Ishikawa (cell line): ENCODE results near the gene NFS1.

Experiments used
- CEBPB ChIP-seq: IDR thresholded peaks from 2 replicates; pipeline ENCODE4 v1.6.1; 2012
- CREB1 ChIP-seq: IDR thresholded peaks from 2 replicates; pipeline ENCODE4 v1.6.1; 2012; ENCODE audit warnings: low read depth
- EGR1 ChIP-seq: IDR thresholded peaks from 2 replicates; pipeline ENCODE4 v1.6.1; 2012
- EP300 ChIP-seq: IDR thresholded peaks from 2 replicates; pipeline ENCODE4 v1.6.1; 2012; ENCODE audit warnings: borderline replicate concordance
- FOXM1 ChIP-seq: IDR thresholded peaks from 2 replicates; pipeline ENCODE4 v1.6.1; 2012; ENCODE audit warnings: low read depth, borderline replicate concordance
- MAX ChIP-seq: IDR thresholded peaks from 2 replicates; pipeline ENCODE4 v1.6.1; 2012
- NFIC ChIP-seq: IDR thresholded peaks from 2 replicates; pipeline ENCODE4 v1.6.1; 2012
- RAD21 ChIP-seq: IDR thresholded peaks from 2 replicates; pipeline ENCODE4 v1.6.1; 2012; ENCODE audit warnings: low read depth
- REST ChIP-seq: IDR thresholded peaks from 2 replicates; pipeline ENCODE4 v1.6.1; 2012; ENCODE audit warnings: low read depth, mild to moderate bottlenecking
- TAF1 ChIP-seq: IDR thresholded peaks from 2 replicates; pipeline ENCODE4 v1.6.1; 2012; ENCODE audit warnings: low read depth, mild to moderate bottlenecking
- TCF12 ChIP-seq: IDR thresholded peaks from 2 replicates; pipeline ENCODE4 v1.6.1; 2012; ENCODE audit warnings: low read depth
- TEAD4 ChIP-seq: IDR thresholded peaks from 2 replicates; pipeline ENCODE4 v1.6.1; 2012
- YY1 ChIP-seq: IDR thresholded peaks from 2 replicates; pipeline ENCODE4 v1.6.1; 2012; ENCODE audit warnings: low read depth
- ZBTB7A ChIP-seq: IDR thresholded peaks from 2 replicates; pipeline ENCODE4 v1.6.1; 2012; ENCODE audit warnings: low read depth
- TF ChIP-seq, protein P1 (sequence below): IDR thresholded peaks from 2 replicates; pipeline ENCODE4 v1.6.1; 2012

NFS1 gene

GRCh38 chr20:35709259-35709658 lies 10.1 kb upstream of the NFS1 start:
- no peak for TF ChIP-seq TCF12
- TF ChIP-seq CEBPB: no peak
- TF ChIP-seq EP300: no peak
- TF ChIP-seq CREB1: no peak

DNA sequence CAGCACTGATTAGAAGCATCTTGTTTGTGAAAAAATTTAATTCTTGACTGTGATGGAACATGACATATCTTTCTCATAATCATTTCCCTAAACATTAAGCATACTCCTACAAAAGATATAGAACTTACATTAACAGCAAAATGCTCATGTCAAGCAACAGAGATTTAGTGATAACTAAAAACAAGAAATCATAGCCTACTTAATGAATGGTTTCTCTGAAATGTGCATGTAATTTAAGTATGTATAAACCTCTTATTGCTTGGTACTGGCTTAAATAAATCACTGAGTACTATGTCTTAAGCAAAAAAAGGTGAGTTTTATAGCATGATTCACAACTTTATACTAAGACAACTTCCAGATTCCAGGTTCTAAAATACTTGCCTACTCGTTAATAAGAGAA lies 9.3 kb upstream of the NFS1 start:
- TF ChIP-seq NFIC: no peak
- TF ChIP-seq ZBTB7A: no peak
- TF ChIP-seq TAF1: no peak
- TF ChIP-seq MAX: no peak
- TF ChIP-seq, protein P1, sequence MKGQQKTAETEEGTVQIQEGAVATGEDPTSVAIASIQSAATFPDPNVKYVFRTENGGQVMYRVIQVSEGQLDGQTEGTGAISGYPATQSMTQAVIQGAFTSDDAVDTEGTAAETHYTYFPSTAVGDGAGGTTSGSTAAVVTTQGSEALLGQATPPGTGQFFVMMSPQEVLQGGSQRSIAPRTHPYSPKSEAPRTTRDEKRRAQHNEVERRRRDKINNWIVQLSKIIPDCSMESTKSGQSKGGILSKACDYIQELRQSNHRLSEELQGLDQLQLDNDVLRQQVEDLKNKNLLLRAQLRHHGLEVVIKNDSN: no peak
- no peak for TF ChIP-seq REST
- TF ChIP-seq CEBPB: no peak
- no peak for TF ChIP-seq TCF12
- no peak for TF ChIP-seq EP300
- TF ChIP-seq FOXM1: no peak
- TF ChIP-seq TEAD4: no peak

GRCh38 chr20:35704514-35705261 lies 5.5 kb upstream of the NFS1 start:
- no peak for TF ChIP-seq REST
- no peak for TF ChIP-seq EGR1
- TF ChIP-seq, protein P1: no peak
- no peak for TF ChIP-seq EP300
- no peak for TF ChIP-seq CREB1
- TF ChIP-seq TEAD4: no peak
- no peak for TF ChIP-seq ZBTB7A
- no peak for TF ChIP-seq FOXM1
- no peak for TF ChIP-seq TAF1
- no peak for TF ChIP-seq TCF12
- no peak for TF ChIP-seq RAD21
- TF ChIP-seq YY1: no peak
- TF ChIP-seq NFIC: no peak
- TF ChIP-seq MAX: no peak
- TF ChIP-seq CEBPB: no peak

- TF ChIP-seq RAD21 (no peak), TCF12 (no peak), REST (no peak), CREB1 (no peak), EP300 (no peak), YY1 (no peak), CEBPB (no peak), FOXM1 (no peak), ZBTB7A (no peak), EGR1 (no peak), TAF1 (no peak), NFIC (no peak), MAX (no peak), TEAD4 (no peak)
- TF ChIP-seq, protein P1: no peak
These were observed 3.9 kb upstream of the NFS1 start for GRCh38 chr20:35702824-35703695.
